K562 (cell line): ENCODE measurements around the gene MACROD2. TPM values are rescaled to one million over a fixed set of nuclear protein-coding genes. Genes with fewer than 3 reads are reported as not detected.

Experiments
- ATAC-seq: fragments of 200-7000 bp; cut with Tn5 transposase; 3 replicates; pipeline ENCODE4 v1.9.1; 2020; ENCODE audit warnings: moderate library complexity
- BruUV-seq: library from RNA; stranded (reverse); fragments of 400-500 nt; replicated peaks from 2 replicates; lab custom pipeline; 2021; lab: Mats Ljungman, UMichigan
- CTCF ChIA-PET: fragments of 300-600 bp; formaldehyde crosslinking; extraction: SDS; loops from one replicate; lab custom pipeline; 2021; ENCODE audit warnings: low intra/inter-chr PET ratio; lab: Yijun Ruan, JAX
- POLR2A ChIA-PET: fragments of 300-600, 350-650 bp; sonication (Branson Sonifier 250); formaldehyde crosslinking; extraction: SDS; loops from one replicate; lab custom pipeline; 2021; ENCODE audit warnings: antibody characterized with exemption, inconsistent platforms; lab: Yijun Ruan, JAX
- DNase-seq, 4 experiments: peaks; one replicate each; pipeline versions ENCODE4 v3.0.0 to v3.0.0-alpha.2; 2011 to 2018; ENCODE audit warnings: low spot score in 3 of 4, mixed read lengths in 3 of 4; ENCODE audit errors: extremely low read depth in 1 of 4
- FAIRE-seq: peaks from 2 replicates; lab custom pipeline; 2011; peaks lifted over from hg19 to GRCh38; lab: Jason Lieb, UNC
- H2AFZ ChIP-seq: 2 replicates; pipeline ENCODE4 v1.6.0; 2011; ENCODE audit warnings: low read depth, low read length, control low read depth, inconsistent platforms
- H3K27ac ChIP-seq: fragments of 200-600 bp; 3 replicates; pipeline ENCODE4 v1.8.0; 2011; ENCODE audit warnings: low read depth, mild to moderate bottlenecking, control low read depth, inconsistent platforms, low read length, moderate library complexity, mixed read lengths; ENCODE audit errors: extremely low read depth
- H3K27me3 ChIP-seq, 2 experiments: fragments of 300-600 bp in 1 of 2; 2 replicates in 1 of 2; 3 replicates in 1 of 2; pipeline versions ENCODE4 v1.6.0 to v1.8.0; 2011; ENCODE audit warnings: inconsistent platforms in 2 of 2, low read length in 2 of 2, mild to moderate bottlenecking in 1 of 2, mixed read lengths in 1 of 2, moderate library complexity in 1 of 2; ENCODE audit not compliant: control insufficient read depth in 2 of 2, insufficient read depth in 2 of 2
- H3K36me3 ChIP-seq: fragments of 300-600 bp; 3 replicates; pipeline ENCODE4 v1.8.0; 2011; ENCODE audit warnings: mild to moderate bottlenecking, low read length, inconsistent platforms; ENCODE audit not compliant: control insufficient read depth, insufficient read depth
- H3K4me1 ChIP-seq, 2 experiments: fragments of 200-600 bp in 1 of 2; replicated peaks in 1 of 2; 2 replicates in 1 of 2; 3 replicates in 1 of 2; pipeline versions ENCODE4 v1.5.1 to v1.8.0; 2011; ENCODE audit warnings: inconsistent platforms in 2 of 2, low read length in 2 of 2, mild to moderate bottlenecking in 1 of 2, mixed read lengths in 1 of 2, moderate library complexity in 1 of 2; ENCODE audit not compliant: control insufficient read depth in 2 of 2, insufficient read depth in 2 of 2
- H3K4me2 ChIP-seq: 2 replicates; pipeline ENCODE4 v1.6.1; 2011; ENCODE audit warnings: low read length, control low read depth, inconsistent platforms, mixed read lengths; ENCODE audit not compliant: insufficient read depth
- H3K4me3 ChIP-seq: fragments of 200-600 bp; sonication (generic), shearing (Covaris generic); 2 replicates; pipeline ENCODE4 v1.5.1; 2016; ENCODE audit warnings: control low read depth, inconsistent platforms
- H3K79me2 ChIP-seq: fragments of 200-600 bp; 3 replicates; pipeline ENCODE4 v1.8.0; 2011; ENCODE audit warnings: low read length, inconsistent platforms; ENCODE audit not compliant: control insufficient read depth, insufficient read depth
- H3K9ac ChIP-seq, 2 experiments: 2 replicates each; pipeline versions ENCODE4 v1.6.0 to v1.6.1; 2011; ENCODE audit warnings: low read depth in 2 of 2, low read length in 2 of 2, control low read depth in 1 of 2, inconsistent platforms in 1 of 2, mild to moderate bottlenecking in 1 of 2, mixed read lengths in 1 of 2; ENCODE audit not compliant: insufficient read depth in 1 of 2
- H3K9me1 ChIP-seq: one replicate; pipeline ENCODE4 v1.6.0; 2011; ENCODE audit warnings: inconsistent platforms, mild to moderate bottlenecking, low read length, moderate library complexity; ENCODE audit not compliant: control insufficient read depth, insufficient read depth
- H3K9me3 ChIP-seq: replicated peaks from 2 replicates; pipeline ENCODE4 v1.5.1; 2011; ENCODE audit warnings: low read depth, low read length, inconsistent platforms; ENCODE audit not compliant: control insufficient read depth, insufficient read depth
- H4K20me1 ChIP-seq: replicated peaks from 2 replicates; pipeline ENCODE4 v1.6.1; 2011; ENCODE audit warnings: low read length, inconsistent platforms, mixed read lengths; ENCODE audit not compliant: control insufficient read depth, insufficient read depth
- FOXK1 ChIP-seq: sonication (generic); formaldehyde crosslinking; IDR thresholded peaks from 2 replicates; pipeline ENCODE4 v1.8.0; 2022; ENCODE audit warnings: missing genetic modification reagents, mild to moderate bottlenecking, borderline replicate concordance
- GABPA ChIP-seq: fragments of 200-800 bp; sonication (Bioruptor generic); conservative IDR thresholded peaks from 2 replicates; pipeline ENCODE4 v1.6.1; 2016; ENCODE audit warnings: low read depth, missing genetic modification characterization, missing compliant biosample characterization
- HCFC1 ChIP-seq: IDR thresholded peaks from 2 replicates; pipeline ENCODE4 v1.6.1; 2012; ENCODE audit warnings: low read depth, low read length, improper control_type of control experiment
- IRF2 ChIP-seq: sonication (generic); formaldehyde crosslinking; IDR thresholded peaks from 2 replicates; pipeline ENCODE4 v1.8.1; 2022; ENCODE audit warnings: mild to moderate bottlenecking, missing genetic modification reagents
- NFRKB ChIP-seq: fragments of 450-650 bp; IDR thresholded peaks from 2 replicates; pipeline ENCODE4 v1.6.1; 2016; ENCODE audit warnings: low read depth
- SMAD2 ChIP-seq: fragments of 150-350 bp; IDR thresholded peaks from 2 replicates; pipeline ENCODE4 v1.6.1; 2014; ENCODE audit warnings: low read depth, mild to moderate bottlenecking, low read length
- SP2 ChIP-seq: IDR thresholded peaks from 2 replicates; pipeline ENCODE4 v1.6.1; 2011; ENCODE audit warnings: mild to moderate bottlenecking, low read depth, low read length, moderate library complexity; ENCODE audit not compliant: poor library complexity, severe bottlenecking; ENCODE audit errors: extremely low read depth
- TAF15 ChIP-seq: fragments of 200-400 bp; formaldehyde crosslinking; IDR thresholded peaks from 2 replicates; pipeline ENCODE4 v1.6.1; 2017; ENCODE audit warnings: mild to moderate bottlenecking, low read depth, low read length, moderate library complexity
- TFAM ChIP-seq: fragments of 250-450 bp; sonication (Bioruptor Pico); conservative IDR thresholded peaks from 2 replicates; pipeline ENCODE4 v1.5.0; 2021; ENCODE audit warnings: mild to moderate bottlenecking, moderate library complexity
- ZBTB7A ChIP-seq: IDR thresholded peaks from 2 replicates; pipeline ENCODE4 v1.6.1; 2011; ENCODE audit warnings: low read depth, mild to moderate bottlenecking, low read length, moderate library complexity, borderline replicate concordance; ENCODE audit not compliant: control insufficient read depth
- WGBS: fragments of 100-300 bp; shearing (Covaris generic); methylation state at CpG from one replicate; pipeline ENCODE4 v1.1.6; 2016; ENCODE audit warnings: low coverage, mixed read lengths; ENCODE audit not compliant: insufficient coverage; ENCODE audit errors: missing lambda C conversion rate; 5-methylcytosine and 5-hydroxymethylcytosine counted together
- in situ Hi-C: fragments of 300-500 bp; cut with MboI; formaldehyde crosslinking; loops from 4 replicates; pipeline ENCODE4 v1.15.0; 2018; ENCODE audit warnings: inconsistent platforms, mixed read lengths
- intact Hi-C: fragments of 100-400 bp; cut with micrococcal nuclease; formaldehyde crosslinking; loops from 2 replicates; pipeline ENCODE4 v1.14.2; 2022
- polyA plus RNA-seq, 8 experiments: library from polyadenylated mRNA; depleted of rRNA in 4 of 8; stranded (reverse) in 5 of 8; unstranded in 3 of 8; fragments of >200 nt; fragmentation: Nextera tagmentation in 2 of 8; fragmentation: Illumina TruSeq in 1 of 8; extraction: Ambion mirVana in 2 of 8; extraction: Trizol in 1 of 8; gene quantifications; 2 replicates each; pipeline versions ENCODE4 v1.2.1 to v1.2.3, GENCODE V29; 2011 to 2014; ENCODE audit warnings: inconsistent platforms in 1 of 8, missing spikeins in 1 of 8
- total RNA-seq, 7 experiments: library from RNA; depleted of rRNA in 6 of 7; stranded (reverse); fragments of >200 nt in 6 of 7; fragmentation: Illumina TruSeq in 2 of 7; extraction: Trizol in 2 of 7; gene quantifications; 2 replicates each; pipeline versions ENCODE4 v1.2.1 to v1.2.3, GENCODE V29; 2011 to 2021; ENCODE audit warnings: low replicate concordance in 1 of 7
- TF ChIP-seq, protein P1 (sequence below): fragments of 150-350 bp; IDR thresholded peaks from 2 replicates; pipeline ENCODE4 v1.6.1; 2014; ENCODE audit warnings: low read depth, mild to moderate bottlenecking, low read length, borderline replicate concordance
- TF ChIP-seq, protein P2 (sequence below): IDR thresholded peaks from 2 replicates; pipeline ENCODE4 v1.6.1; 2012; ENCODE audit warnings: low read depth, low read length, improper control_type of control experiment, borderline replicate concordance
- TF ChIP-seq, protein P3 (sequence below): fragments of 450-650 bp; formaldehyde crosslinking; IDR thresholded peaks from 2 replicates; pipeline ENCODE4 v1.4.0; 2022; ENCODE audit warnings: missing genetic modification characterization
- TF ChIP-seq, protein P4 (sequence below): fragments of 200-800 bp; sonication (Bioruptor generic); IDR thresholded peaks from 2 replicates; pipeline ENCODE4 v1.6.1; 2017; ENCODE audit warnings: missing genetic modification characterization, missing compliant biosample characterization

Gene MACROD2
- total and polyA plus RNA-seq, 9 of the 15 experiments (the other 6 are each of a cell fraction or from before 2014, with no cell fraction given), result not detected

DNA sequence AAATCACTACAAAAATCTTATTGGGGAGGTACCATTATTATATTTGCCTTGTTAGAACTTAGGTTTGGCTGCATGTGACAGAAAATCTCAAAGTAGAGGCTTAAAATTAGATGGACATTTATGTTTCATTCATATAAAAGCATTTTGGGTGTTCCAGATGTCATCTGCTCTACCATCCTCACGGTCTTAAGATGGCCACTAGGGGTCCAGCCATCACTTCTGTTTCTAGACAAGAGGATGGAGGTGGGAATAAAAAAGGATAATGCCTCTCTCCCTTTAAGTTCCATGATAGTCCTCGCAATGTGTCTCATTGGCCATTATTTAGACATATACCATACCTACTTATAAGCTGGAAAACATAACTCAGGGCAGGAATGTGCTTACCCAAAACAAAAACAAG is 1648.4 kb downstream of the MACROD2 start (continued):
- TF ChIP-seq, protein P1, sequence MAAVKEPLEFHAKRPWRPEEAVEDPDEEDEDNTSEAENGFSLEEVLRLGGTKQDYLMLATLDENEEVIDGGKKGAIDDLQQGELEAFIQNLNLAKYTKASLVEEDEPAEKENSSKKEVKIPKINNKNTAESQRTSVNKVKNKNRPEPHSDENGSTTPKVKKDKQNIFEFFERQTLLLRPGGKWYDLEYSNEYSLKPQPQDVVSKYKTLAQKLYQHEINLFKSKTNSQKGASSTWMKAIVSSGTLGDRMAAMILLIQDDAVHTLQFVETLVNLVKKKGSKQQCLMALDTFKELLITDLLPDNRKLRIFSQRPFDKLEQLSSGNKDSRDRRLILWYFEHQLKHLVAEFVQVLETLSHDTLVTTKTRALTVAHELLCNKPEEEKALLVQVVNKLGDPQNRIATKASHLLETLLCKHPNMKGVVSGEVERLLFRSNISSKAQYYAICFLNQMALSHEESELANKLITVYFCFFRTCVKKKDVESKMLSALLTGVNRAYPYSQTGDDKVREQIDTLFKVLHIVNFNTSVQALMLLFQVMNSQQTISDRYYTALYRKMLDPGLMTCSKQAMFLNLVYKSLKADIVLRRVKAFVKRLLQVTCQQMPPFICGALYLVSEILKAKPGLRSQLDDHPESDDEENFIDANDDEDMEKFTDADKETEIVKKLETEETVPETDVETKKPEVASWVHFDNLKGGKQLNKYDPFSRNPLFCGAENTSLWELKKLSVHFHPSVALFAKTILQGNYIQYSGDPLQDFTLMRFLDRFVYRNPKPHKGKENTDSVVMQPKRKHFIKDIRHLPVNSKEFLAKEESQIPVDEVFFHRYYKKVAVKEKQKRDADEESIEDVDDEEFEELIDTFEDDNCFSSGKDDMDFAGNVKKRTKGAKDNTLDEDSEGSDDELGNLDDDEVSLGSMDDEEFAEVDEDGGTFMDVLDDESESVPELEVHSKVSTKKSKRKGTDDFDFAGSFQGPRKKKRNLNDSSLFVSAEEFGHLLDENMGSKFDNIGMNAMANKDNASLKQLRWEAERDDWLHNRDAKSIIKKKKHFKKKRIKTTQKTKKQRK, result no peak
- TF ChIP-seq, protein P2, sequence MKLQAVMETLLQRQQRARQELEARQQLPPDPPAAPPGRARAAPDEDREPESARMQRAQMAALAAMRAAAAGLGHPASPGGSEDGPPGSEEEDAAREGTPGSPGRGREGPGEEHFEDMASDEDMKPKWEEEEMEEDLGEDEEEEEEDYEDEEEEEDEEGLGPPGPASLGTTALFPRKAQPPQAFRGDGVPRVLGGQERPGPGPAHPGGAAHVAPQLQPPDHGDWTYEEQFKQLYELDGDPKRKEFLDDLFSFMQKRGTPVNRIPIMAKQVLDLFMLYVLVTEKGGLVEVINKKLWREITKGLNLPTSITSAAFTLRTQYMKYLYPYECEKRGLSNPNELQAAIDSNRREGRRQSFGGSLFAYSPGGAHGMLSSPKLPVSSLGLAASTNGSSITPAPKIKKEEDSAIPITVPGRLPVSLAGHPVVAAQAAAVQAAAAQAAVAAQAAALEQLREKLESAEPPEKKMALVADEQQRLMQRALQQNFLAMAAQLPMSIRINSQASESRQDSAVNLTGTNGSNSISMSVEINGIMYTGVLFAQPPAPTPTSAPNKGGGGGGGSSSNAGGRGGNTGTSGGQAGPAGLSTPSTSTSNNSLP, result no peak
- TF ChIP-seq IRF2 (CRISPR knock-in tag) (no peak), GABPA (tag) (no peak), TFAM (no peak), HCFC1 (no peak)

DNA sequence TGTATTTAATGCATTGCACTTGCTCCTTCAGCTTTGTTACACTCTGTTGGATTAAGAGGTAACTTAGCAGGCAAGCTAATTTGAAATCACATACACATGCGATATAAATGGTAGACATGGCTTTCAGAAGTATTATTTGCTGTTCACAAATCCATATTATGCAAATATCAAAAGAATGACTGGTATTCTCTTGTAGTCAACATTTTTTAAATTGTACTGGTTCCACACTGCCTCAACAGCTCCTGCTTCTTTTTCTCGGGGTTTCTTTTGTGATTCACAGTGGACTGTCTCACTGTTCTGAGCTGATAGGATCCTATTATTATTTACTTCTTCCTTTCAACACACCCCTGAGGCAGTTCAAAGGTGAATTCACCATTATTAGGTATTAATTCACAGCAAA is 1650.5 kb downstream of the MACROD2 start:
- ATAC-seq, result no peak
- Histone ChIP-seq H3K79me2 (no peaks in the 10 kb centered on the region), H3K27me3 (no peaks in the 10 kb centered on the region), H3K4me1 (no peaks in the 10 kb centered on the region), H3K9me1 (no peaks in the 10 kb centered on the region), H3K4me3 (no peak overlapping the region), H3K36me3 (no peaks in the 10 kb centered on the region), H3K27ac (no peak overlapping the region), H4K20me1 (no peaks in the 10 kb centered on the region), H3K4me2 (no peak overlapping the region), H2AFZ (no peak overlapping the region), H3K9me3 (no peaks in the 10 kb centered on the region), H3K9ac (no peak overlapping the region)
- ChIA-PET CTCF (no interaction called here), POLR2A (no interaction called here)
- 17% methylated on average over 2 of the region's 2 CpGs for WGBS
- in situ Hi-C loops, result no loop called here
- intact Hi-C loops, result no loop called here
- DNase-seq, result no peak
- no TSS peak for BruUV-seq
- no peak for FAIRE-seq
- no peak for TF ChIP-seq ZBTB7A
- TF ChIP-seq, protein P3, sequence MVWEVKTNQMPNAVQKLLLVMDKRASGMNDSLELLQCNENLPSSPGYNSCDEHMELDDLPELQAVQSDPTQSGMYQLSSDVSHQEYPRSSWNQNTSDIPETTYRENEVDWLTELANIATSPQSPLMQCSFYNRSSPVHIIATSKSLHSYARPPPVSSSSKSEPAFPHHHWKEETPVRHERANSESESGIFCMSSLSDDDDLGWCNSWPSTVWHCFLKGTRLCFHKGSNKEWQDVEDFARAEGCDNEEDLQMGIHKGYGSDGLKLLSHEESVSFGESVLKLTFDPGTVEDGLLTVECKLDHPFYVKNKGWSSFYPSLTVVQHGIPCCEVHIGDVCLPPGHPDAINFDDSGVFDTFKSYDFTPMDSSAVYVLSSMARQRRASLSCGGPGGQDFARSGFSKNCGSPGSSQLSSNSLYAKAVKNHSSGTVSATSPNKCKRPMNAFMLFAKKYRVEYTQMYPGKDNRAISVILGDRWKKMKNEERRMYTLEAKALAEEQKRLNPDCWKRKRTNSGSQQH (CRISPR knock-in tag), result no peak
- no peak for TF ChIP-seq FOXK1 (CRISPR knock-in tag)
- TF ChIP-seq TAF15, result no peak
- no peak for TF ChIP-seq SP2
- TF ChIP-seq, protein P4, sequence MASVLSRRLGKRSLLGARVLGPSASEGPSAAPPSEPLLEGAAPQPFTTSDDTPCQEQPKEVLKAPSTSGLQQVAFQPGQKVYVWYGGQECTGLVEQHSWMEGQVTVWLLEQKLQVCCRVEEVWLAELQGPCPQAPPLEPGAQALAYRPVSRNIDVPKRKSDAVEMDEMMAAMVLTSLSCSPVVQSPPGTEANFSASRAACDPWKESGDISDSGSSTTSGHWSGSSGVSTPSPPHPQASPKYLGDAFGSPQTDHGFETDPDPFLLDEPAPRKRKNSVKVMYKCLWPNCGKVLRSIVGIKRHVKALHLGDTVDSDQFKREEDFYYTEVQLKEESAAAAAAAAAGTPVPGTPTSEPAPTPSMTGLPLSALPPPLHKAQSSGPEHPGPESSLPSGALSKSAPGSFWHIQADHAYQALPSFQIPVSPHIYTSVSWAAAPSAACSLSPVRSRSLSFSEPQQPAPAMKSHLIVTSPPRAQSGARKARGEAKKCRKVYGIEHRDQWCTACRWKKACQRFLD (CRISPR knock-in tag), result no peak
- TF ChIP-seq NFRKB, result no peak
- TF ChIP-seq SMAD2, result no peak
